ENCODE data around the gene CYP4F11. TPM values are rescaled to one million over a fixed set of nuclear protein-coding genes. Genes with fewer than 3 reads are reported as not detected.

Gene CYP4F11
- total and polyA plus RNA-seq, 2 experiments from 2014 or later = not detected

DNA sequence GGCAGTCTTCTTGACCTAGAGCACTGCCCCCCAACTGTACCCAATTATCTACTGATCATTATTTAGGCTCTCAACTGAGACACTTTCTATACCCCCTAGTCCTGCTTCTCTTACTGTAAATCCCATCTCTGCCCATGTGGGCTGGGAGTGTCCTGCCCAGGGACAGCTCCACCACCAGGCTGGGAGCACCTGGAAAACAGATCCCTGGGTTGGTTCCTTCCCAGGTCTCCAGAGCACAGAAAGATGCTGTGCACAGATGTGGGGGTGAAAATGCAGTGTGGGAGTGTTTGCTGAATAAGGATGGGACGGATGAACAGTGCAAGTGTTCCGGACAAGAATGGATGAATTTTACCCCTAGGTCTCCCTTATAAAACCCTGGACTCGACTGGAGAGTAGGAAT, 49.2 kb downstream of the CYP4F11 start:
- no peaks in the 10 kb centered on the region for H4K20me1 ChIP-seq (replicated peaks; ENCODE audit: insufficient read depth)
- H3K9me3 Mint-ChIP-seq = peaks cover 50% of the 10 kb centered on the region

More for the DNA sequence above, 49.2 kb downstream of the CYP4F11 start:
- 0 out of 2 replicates have a peak, but pooled peaks cover 2% of the 10 kb centered on the region for H3K36me3 ChIP-seq (ENCODE audit: insufficient read depth)
- no peaks in the 10 kb centered on the region for H3K27me3 ChIP-seq (ENCODE audit: insufficient read depth)
- DNase-seq (ENCODE audit: low spot score) = no peak
- H3F3A ChIP-seq (replicated peaks; ENCODE audit: low read depth) = no peaks in the 10 kb centered on the region
- TF ChIP-seq, protein P1, sequence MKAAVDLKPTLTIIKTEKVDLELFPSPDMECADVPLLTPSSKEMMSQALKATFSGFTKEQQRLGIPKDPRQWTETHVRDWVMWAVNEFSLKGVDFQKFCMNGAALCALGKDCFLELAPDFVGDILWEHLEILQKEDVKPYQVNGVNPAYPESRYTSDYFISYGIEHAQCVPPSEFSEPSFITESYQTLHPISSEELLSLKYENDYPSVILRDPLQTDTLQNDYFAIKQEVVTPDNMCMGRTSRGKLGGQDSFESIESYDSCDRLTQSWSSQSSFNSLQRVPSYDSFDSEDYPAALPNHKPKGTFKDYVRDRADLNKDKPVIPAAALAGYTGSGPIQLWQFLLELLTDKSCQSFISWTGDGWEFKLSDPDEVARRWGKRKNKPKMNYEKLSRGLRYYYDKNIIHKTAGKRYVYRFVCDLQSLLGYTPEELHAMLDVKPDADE (IDR thresholded peaks at IDR 0.05) = no peak
- TF ChIP-seq, protein P2, sequence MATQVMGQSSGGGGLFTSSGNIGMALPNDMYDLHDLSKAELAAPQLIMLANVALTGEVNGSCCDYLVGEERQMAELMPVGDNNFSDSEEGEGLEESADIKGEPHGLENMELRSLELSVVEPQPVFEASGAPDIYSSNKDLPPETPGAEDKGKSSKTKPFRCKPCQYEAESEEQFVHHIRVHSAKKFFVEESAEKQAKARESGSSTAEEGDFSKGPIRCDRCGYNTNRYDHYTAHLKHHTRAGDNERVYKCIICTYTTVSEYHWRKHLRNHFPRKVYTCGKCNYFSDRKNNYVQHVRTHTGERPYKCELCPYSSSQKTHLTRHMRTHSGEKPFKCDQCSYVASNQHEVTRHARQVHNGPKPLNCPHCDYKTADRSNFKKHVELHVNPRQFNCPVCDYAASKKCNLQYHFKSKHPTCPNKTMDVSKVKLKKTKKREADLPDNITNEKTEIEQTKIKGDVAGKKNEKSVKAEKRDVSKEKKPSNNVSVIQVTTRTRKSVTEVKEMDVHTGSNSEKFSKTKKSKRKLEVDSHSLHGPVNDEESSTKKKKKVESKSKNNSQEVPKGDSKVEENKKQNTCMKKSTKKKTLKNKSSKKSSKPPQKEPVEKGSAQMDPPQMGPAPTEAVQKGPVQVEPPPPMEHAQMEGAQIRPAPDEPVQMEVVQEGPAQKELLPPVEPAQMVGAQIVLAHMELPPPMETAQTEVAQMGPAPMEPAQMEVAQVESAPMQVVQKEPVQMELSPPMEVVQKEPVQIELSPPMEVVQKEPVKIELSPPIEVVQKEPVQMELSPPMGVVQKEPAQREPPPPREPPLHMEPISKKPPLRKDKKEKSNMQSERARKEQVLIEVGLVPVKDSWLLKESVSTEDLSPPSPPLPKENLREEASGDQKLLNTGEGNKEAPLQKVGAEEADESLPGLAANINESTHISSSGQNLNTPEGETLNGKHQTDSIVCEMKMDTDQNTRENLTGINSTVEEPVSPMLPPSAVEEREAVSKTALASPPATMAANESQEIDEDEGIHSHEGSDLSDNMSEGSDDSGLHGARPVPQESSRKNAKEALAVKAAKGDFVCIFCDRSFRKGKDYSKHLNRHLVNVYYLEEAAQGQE (IDR thresholded peaks at IDR 0.05; ENCODE audit: unreplicated experiment) = no peak
- TF ChIP-seq, protein P3, sequence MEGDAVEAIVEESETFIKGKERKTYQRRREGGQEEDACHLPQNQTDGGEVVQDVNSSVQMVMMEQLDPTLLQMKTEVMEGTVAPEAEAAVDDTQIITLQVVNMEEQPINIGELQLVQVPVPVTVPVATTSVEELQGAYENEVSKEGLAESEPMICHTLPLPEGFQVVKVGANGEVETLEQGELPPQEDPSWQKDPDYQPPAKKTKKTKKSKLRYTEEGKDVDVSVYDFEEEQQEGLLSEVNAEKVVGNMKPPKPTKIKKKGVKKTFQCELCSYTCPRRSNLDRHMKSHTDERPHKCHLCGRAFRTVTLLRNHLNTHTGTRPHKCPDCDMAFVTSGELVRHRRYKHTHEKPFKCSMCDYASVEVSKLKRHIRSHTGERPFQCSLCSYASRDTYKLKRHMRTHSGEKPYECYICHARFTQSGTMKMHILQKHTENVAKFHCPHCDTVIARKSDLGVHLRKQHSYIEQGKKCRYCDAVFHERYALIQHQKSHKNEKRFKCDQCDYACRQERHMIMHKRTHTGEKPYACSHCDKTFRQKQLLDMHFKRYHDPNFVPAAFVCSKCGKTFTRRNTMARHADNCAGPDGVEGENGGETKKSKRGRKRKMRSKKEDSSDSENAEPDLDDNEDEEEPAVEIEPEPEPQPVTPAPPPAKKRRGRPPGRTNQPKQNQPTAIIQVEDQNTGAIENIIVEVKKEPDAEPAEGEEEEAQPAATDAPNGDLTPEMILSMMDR (conservative IDR thresholded peaks at IDR 0.05; ENCODE audit: low read depth in 2 of 2) = no peak
- TF ChIP-seq JUNB (IDR thresholded peaks at IDR 0.05; ENCODE audit: unreplicated experiment) = no peak
- no peak for TF ChIP-seq ZNF331 (CRISPR knock-in tag; IDR thresholded peaks at IDR 0.05; ENCODE audit: low read depth)
- no peak for TF ChIP-seq ZNF114 (CRISPR knock-in tag; IDR thresholded peaks at IDR 0.05)
- no peak for TF ChIP-seq CREB1 (CRISPR knock-in tag; IDR thresholded peaks at IDR 0.05; ENCODE audit: low read depth)
- TF ChIP-seq NANOG (IDR thresholded peaks at IDR 0.05; ENCODE audit: borderline replicate concordance) = no peak
- TF ChIP-seq, protein P4, sequence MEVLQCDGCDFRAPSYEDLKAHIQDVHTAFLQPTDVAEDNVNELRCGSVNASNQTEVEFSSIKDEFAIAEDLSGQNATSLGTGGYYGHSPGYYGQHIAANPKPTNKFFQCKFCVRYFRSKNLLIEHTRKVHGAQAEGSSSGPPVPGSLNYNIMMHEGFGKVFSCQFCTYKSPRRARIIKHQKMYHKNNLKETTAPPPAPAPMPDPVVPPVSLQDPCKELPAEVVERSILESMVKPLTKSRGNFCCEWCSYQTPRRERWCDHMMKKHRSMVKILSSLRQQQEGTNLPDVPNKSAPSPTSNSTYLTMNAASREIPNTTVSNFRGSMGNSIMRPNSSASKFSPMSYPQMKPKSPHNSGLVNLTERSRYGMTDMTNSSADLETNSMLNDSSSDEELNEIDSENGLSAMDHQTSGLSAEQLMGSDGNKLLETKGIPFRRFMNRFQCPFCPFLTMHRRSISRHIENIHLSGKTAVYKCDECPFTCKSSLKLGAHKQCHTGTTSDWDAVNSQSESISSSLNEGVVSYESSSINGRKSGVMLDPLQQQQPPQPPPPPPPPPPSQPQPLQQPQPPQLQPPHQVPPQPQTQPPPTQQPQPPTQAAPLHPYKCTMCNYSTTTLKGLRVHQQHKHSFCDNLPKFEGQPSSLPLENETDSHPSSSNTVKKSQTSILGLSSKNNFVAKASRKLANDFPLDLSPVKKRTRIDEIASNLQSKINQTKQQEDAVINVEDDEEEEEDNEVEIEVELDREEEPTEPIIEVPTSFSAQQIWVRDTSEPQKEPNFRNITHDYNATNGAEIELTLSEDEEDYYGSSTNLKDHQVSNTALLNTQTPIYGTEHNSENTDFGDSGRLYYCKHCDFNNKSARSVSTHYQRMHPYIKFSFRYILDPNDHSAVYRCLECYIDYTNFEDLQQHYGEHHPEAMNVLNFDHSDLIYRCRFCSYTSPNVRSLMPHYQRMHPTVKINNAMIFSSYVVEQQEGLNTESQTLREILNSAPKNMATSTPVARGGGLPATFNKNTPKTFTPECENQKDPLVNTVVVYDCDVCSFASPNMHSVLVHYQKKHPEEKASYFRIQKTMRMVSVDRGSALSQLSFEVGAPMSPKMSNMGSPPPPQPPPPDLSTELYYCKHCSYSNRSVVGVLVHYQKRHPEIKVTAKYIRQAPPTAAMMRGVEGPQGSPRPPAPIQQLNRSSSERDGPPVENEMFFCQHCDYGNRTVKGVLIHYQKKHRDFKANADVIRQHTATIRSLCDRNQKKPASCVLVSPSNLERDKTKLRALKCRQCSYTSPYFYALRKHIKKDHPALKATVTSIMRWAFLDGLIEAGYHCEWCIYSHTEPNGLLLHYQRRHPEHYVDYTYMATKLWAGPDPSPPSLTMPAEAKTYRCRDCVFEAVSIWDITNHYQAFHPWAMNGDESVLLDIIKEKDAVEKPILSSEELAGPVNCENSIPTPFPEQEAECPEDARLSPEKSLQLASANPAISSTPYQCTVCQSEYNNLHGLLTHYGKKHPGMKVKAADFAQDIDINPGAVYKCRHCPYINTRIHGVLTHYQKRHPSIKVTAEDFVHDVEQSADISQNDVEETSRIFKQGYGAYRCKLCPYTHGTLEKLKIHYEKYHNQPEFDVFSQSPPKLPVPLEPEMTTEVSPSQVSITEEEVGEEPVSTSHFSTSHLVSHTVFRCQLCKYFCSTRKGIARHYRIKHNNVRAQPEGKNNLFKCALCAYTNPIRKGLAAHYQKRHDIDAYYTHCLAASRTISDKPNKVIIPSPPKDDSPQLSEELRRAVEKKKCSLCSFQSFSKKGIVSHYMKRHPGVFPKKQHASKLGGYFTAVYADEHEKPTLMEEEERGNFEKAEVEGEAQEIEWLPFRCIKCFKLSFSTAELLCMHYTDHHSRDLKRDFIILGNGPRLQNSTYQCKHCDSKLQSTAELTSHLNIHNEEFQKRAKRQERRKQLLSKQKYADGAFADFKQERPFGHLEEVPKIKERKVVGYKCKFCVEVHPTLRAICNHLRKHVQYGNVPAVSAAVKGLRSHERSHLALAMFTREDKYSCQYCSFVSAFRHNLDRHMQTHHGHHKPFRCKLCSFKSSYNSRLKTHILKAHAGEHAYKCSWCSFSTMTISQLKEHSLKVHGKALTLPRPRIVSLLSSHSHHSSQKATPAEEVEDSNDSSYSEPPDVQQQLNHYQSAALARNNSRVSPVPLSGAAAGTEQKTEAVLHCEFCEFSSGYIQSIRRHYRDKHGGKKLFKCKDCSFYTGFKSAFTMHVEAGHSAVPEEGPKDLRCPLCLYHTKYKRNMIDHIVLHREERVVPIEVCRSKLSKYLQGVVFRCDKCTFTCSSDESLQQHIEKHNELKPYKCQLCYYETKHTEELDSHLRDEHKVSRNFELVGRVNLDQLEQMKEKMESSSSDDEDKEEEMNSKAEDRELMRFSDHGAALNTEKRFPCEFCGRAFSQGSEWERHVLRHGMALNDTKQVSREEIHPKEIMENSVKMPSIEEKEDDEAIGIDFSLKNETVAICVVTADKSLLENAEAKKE (CRISPR knock-in tag; IDR thresholded peaks at IDR 0.05) = no peak
- TF ChIP-seq EZH2 (IDR thresholded peaks at IDR 0.05; ENCODE audit: low read depth, unreplicated experiment) = no peak
- no peak for TF ChIP-seq STAT1 (IDR thresholded peaks at IDR 0.05; ENCODE audit: unreplicated experiment)
- no peaks in the 10 kb centered on the region for H3K9me2 ChIP-seq (ENCODE audit: insufficient read depth)
- Mint-ChIP-seq H3K36me3 (ENCODE audit: low read depth) (peaks cover 10% of the 10 kb centered on the region; the same call in 2 of the 3 replicates), H3K4me1 (no peaks in the 10 kb centered on the region), H3K27me3 (ENCODE audit: insufficient read depth, low read depth, poor library complexity) (peaks cover 3% of the 10 kb centered on the region), H3K27ac (no peak overlapping the region), H3K4me3 (no peak overlapping the region)
- H3K4me1 ChIP-seq (ENCODE audit: insufficient read depth) = no peaks in the 10 kb centered on the region
- H3K79me2 ChIP-seq (replicated peaks; ENCODE audit: insufficient read depth) = no peaks in the 10 kb centered on the region
- H2AFZ ChIP-seq = no peak overlapping the region
- H3K27ac ChIP-seq (ENCODE audit: low read depth) = no peak overlapping the region
- H3K4me2 ChIP-seq = no peak overlapping the region
- no peak for ATAC-seq
- no peak overlapping the region for H3K4me3 ChIP-seq

Data from GM23338 (cell line).